ENCODE results near the gene GALNT10.
"Not testable (repeated sequence)": the region's sequence is repeated elsewhere in the genome, so short reads cannot be mapped to it uniquely, and the experiment has no call there.

The GALNT10 gene, protein sequence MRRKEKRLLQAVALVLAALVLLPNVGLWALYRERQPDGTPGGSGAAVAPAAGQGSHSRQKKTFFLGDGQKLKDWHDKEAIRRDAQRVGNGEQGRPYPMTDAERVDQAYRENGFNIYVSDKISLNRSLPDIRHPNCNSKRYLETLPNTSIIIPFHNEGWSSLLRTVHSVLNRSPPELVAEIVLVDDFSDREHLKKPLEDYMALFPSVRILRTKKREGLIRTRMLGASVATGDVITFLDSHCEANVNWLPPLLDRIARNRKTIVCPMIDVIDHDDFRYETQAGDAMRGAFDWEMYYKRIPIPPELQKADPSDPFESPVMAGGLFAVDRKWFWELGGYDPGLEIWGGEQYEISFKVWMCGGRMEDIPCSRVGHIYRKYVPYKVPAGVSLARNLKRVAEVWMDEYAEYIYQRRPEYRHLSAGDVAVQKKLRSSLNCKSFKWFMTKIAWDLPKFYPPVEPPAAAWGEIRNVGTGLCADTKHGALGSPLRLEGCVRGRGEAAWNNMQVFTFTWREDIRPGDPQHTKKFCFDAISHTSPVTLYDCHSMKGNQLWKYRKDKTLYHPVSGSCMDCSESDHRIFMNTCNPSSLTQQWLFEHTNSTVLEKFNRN

DNA sequence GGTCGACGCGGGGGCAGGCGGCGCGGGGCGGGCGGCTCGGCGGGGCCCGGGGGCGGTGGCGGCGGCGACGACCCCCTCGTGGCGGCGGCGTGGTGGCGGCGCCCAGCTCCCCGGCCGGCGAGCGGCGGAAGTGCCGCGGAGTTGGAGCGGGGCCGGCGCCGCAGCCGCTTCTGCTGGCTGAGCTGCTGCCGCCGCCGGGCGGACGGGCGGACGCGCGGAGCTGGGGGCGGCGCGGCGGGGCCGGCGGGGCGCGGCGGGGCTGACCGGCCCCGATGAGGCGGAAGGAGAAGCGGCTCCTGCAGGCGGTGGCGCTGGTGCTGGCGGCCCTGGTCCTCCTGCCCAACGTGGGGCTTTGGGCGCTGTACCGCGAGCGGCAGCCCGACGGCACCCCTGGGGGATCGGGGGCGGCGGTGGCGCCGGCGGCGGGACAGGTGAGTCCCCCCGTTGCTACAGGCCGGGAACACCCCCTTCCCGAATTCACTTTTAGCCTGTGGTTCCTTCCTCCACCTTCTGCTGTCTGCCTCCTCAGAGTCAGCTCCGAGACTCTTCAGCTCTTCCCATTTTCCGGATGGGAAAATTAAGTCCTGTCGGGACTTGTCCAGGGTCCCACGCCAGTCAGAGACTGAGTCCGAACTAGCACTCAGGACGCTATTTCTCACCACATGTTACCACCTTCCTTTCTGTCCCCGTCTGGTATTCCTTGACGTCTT, at the start of gene GALNT10:
Gene GALNT10 (plus strand): TSS at position 139 of the 710 bp plus-strand sequence. CDS start 134 bp downstream, at position 273.
- no peak for DNase-seq (ENCODE audit: low read depth, low spot score)
- peak within 1 kb of the TSS; percentile 33 for H3K27ac ChIP-seq

GRCh38 chr5:154141745-154142221, 48.8 kb upstream of the GALNT10 start:
- H3K27ac ChIP-seq: no peak overlapping the region
- no peak for DNase-seq (ENCODE audit: low read depth, low spot score)

DNA sequence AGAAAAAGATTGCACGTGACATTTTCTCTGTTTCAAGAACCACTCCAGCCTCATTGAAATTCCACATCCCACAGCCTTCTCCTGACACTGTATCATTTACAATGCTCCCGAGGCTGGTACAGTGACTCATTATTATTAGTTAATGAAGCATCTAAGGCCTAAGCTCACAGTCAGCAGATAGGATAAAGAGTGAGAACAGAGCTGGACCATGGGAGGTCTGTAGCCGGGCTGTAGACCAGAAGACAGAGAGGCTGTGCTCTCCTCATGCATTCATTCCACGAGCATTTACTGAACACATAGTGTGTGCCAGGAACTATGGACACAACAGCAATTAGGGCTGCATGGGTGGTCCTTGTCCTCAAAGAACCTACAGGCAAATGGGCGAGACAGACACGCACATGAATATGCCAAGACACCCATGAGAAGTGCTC, 47.3 kb upstream of the GALNT10 start:
- DNase-seq (ENCODE audit: low read depth, low spot score): no peak

DNA sequence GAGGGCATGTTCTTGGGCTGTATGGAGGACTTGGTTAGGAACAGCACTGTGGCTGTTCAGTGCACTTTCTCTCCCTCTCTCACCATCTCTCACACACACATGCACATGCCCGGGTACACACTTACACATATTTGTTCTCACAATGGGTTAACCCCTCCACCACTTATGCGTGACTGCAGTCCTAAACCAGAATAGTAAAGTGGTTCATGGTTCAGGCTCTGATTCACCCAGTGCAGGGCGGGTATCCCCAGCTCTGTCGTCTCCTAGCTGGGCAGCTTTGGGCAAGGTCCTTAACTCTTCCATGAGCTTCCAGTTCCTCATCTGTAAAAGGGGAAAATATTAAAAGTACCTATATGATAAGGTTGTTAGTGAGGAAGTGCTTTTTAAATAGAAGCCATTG, 45.3 kb upstream of the GALNT10 start:
- DNase-seq (ENCODE audit: low read depth, low spot score): no peak
- no peak overlapping the region for H3K27ac ChIP-seq

More for the DNA sequence above, 47.3 kb upstream of the GALNT10 start:
- no peak overlapping the region for H3K27ac ChIP-seq

DNA sequence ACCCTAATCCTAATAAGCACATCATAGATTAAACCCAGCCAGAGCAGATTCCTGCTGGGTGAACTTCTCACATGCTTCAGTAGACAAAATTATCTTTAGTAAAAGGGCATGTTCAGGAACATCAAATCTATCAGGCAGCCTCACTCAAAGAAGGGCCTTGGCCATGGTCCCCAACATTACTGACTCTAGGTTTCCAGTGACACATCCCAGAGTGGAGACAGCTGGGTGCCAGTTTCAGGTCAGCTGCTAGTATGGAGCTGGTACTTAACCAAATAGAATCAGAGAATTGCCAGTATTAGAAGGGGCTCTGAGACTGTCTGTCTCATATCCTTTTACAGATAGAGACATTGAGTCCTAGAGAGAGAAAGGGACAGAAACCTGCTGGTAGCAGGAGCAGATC, 44.1 kb upstream of the GALNT10 start:
- DNase-seq (ENCODE audit: low read depth, low spot score): no peak
- no peak overlapping the region for H3K27ac ChIP-seq

DNA sequence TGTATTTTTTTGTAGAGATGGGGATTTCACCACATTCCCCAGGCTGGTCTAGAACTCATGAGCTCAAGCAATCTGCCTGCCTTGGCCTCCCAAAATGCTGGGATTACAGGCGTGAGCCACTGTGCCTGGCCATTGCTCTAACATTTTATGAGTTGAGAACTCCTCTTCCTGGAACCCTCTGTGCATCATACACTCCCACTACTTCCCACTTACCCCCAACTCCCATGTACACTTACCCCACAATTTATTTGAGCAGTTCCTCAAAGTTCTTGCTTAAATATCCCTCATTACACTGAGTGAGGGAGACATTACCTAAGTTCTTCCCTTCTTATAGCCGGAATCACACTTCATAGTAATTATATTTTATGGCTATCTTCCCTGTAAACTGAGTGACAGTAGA, 42.9 kb upstream of the GALNT10 start:
- DNase-seq (ENCODE audit: low read depth, low spot score): no peak
- no peak overlapping the region for H3K27ac ChIP-seq

DNA sequence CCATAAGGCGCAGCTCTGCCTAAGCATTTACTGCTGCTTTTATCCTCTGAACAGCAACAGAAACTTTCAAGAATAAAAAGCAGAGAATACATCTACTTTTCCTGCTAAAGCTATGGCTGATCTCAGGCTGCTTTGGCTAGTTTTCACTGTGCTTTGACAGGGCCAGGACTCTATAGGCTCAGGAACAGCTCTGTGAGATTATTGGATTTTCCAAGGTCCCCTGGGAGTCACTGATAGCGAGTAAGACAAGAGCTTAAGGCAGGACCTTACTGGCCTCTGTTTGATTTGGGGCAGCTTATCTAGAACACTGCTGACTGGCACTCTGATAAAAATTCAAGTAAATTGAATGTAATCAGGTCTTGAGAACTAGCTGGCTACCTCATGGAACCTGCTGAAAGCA, 40.1 kb upstream of the GALNT10 start:
- not testable (repeated sequence) for DNase-seq (ENCODE audit: low read depth, low spot score); H3K27ac ChIP-seq

DNA sequence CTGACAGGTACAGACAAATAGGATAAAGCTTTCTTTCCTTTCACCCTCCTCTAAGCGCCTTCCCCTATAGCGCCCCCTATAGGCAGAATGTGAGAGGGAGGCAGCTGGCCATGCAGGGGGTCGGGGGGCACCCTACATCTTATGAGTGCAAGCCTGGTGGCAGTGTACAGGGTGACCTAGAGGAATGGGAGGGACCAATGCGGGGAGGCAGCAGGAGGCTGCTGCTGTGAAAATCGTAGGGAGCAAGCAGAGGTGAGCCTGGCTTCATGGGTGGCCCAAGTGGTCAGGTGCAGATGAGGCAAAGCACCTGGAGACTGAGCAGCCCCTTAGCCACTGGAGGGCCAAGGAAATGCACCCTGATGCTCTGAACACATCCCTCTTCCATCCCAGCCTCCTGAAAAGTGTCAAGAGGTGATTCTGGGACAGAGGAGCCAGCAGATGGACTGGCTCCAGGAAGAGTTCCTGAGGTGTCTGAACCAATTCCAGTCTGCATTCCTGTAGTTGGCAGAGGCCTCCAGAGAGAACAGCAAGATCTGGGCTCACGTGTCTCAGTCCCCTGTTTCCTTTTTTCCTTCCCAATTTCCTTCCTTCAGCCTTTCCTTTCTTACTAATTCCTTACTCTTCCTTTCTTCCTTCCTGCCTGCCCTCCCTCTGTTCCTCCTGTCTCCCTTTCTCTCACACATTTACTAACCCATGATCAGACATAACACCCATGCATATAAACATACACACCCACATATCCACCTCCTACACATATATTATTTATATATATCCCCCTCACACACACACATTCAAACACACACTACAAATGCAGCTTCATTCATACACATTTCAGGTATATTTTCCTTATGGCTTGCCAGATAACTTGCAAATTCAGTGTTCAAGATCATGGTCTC, 32.8 kb upstream of the GALNT10 start:
- DNase-seq (ENCODE audit: low read depth, low spot score): no peak

DNA sequence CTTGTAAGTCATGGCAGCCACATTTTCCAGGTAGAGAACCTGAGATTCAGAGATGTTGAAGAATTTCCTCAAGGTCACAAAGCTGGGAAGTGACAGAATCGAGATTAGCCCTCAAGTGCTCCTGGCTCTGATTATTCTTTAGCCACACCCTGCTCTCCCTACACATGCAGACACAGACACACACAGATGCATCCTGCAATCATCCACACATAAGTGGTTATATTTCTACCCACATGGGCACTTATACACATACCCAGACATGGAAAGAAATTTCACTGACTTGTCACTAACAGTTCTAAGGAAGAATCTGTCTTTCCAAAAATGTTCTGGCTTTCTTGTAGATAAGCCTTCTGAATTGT, 32.2 kb upstream of the GALNT10 start:
- H3K27ac ChIP-seq: no peak overlapping the region

More for the DNA sequence above, 32.8 kb upstream of the GALNT10 start:
- no peak overlapping the region for H3K27ac ChIP-seq

GRCh38 chr5:154159343-154159742, 31.2 kb upstream of the GALNT10 start:
- H3K27ac ChIP-seq: no peak overlapping the region
- no peak for DNase-seq (ENCODE audit: low read depth, low spot score)

More for the DNA sequence above, 32.2 kb upstream of the GALNT10 start:
- no peak for DNase-seq (ENCODE audit: low read depth, low spot score)

DNA sequence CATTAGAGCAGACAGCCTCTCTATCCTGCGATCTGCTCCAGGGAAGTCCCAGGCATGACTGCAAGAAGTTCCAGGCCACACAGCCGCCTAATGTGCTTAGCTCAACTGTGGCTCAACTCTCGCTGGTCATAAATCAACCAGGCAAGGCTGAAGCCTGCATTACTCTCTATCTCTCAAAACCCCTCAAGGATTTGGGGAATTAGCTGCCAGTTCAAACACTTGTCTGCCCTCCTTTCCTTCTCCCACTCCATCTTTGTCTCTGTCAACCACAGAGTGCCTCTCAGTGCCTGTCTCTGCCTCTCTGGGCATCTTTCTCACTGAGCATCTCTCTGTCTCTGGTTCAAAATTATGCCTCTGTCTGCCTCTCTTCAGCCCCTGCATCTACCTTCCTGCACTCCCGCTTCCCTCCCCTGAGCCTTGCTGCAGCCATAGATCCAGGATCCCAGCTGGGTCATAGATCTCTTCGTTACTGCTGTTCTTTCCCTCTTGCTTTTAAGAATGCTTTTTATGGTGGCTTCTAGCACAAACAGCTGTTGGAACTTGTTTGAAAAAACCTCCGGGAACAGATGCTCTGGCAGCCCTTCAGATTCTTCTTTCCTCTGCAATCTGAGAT, 27.9 kb upstream of the GALNT10 start:
- DNase-seq (ENCODE audit: low read depth, low spot score): no peak
- no peak overlapping the region for H3K27ac ChIP-seq

GRCh38 chr5:154163327-154164248, 26.9 kb upstream of the GALNT10 start:
- DNase-seq (ENCODE audit: low read depth, low spot score): no peak
- H3K27ac ChIP-seq: no peak overlapping the region

GRCh38 chr5:154164249-154164581, 26.3 kb upstream of the GALNT10 start:
- no peak for DNase-seq (ENCODE audit: low read depth, low spot score)
- no peak overlapping the region for H3K27ac ChIP-seq

- H3K27ac ChIP-seq: no peak overlapping the region
- no peak for DNase-seq (ENCODE audit: low read depth, low spot score)
These were observed 24.6 kb upstream of the GALNT10 start for GRCh38 chr5:154165886-154166285.

DNA sequence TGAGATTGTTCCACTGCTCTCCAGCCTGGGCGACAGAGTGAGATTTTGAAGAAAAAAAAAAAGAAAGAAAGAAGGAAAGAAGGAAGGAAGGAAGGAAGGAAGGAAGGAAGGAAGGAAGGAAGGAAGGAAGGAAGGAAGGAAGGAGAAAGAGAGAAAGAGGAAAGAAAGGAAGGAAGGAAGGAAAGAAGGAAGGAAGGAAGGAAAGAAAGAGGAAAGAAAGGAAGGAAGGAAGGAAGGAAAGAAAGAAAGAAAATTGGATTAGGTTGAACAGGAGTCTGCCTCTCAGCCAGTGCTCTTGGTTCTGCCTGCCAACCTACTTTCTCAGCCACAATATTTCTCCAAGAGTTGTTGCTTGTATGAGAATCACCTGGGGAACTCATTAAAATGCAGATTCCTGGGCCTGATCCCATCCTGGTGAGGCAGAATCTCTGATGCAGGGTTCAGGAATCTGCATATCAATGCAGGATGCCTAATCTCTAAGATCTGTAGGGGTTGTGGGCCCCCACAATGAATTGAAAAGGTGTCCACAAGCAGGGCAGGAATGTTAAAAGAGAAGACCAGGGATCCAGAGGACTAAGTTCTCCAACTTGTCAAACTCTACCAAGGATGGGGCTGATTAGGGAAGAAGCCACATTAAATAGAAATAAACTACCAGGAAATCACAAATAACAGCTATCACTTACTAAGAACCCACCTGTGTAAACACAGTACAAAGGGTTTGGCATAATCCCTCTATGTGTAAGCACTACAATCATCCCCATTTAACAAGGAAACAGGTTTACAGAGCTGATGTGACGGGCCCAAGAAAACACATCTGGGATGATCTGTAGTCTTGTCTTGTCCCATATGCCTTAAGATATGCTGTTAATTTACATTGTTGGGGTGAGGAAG, 23.4 kb upstream of the GALNT10 start:
- H3K27ac ChIP-seq: no peak overlapping the region
- DNase-seq (ENCODE audit: low read depth, low spot score): peak; percentile 10

DNA sequence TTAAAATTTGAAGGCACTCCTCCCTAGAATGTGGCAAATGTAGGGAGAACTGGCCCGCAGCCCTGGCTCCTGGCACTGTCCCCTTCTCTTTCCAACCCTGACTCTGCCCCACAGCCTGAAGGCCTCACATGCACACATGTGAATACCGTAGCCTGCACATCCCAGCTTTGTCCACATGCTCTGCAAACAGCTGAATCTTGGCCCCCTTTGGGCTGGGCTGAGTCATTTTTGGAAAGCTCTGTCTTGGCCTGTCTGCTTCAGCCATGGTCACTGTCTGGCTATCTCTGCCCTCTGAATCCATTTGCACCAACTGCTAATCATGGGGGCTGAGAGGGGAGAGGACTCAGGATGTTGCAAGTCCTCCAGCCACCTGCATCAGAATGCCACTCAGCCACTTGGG, 22.1 kb upstream of the GALNT10 start:
- DNase-seq (ENCODE audit: low read depth, low spot score): no peak
- H3K27ac ChIP-seq: no peak overlapping the region

DNA sequence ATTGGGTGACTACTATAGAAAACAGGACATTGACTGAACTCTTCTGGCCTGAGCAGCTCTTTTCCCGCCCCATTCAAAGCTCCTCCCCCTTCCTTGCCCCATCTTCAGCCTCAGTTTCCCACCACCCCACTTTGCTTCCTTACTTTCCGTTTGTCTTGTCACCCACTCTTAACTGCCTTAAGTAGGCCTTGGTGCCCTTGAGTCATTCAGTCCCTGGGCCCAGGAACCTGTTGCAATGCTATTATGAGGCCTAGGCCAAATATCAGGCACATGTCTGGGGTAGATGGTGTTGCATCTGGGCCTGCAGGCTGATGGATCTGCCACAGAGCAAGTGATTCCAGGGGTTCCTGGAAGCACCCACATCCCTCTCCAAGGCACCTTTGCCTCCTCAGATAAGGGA, 17.7 kb upstream of the GALNT10 start:
- no peak for DNase-seq (ENCODE audit: low read depth, low spot score)

GRCh38 chr5:154174091-154174490, 16.4 kb upstream of the GALNT10 start:
- H3K27ac ChIP-seq: no peak overlapping the region
- DNase-seq (ENCODE audit: low read depth, low spot score): no peak

More for the DNA sequence above, 17.7 kb upstream of the GALNT10 start:
- H3K27ac ChIP-seq: no peak overlapping the region

Measured in epithelial cell of prostate (primary cell).